HCT116 (cell line): ENCODE results near the gene SLC35F1. TPM values are rescaled to one million over a fixed set of nuclear protein-coding genes. Genes with fewer than 3 reads are reported as not detected.

ENCODE experiments used
- ATAC-seq: fragments of 200-7000 bp; cut with Tn5 transposase; 2 replicates; pipeline ENCODE4 v1.9.1; 2020; ENCODE audit warnings: mild to moderate bottlenecking, moderate library complexity
- BruUV-seq: library from RNA; stranded (reverse); fragments of 400-500 nt; replicated peaks from 2 replicates; lab custom pipeline; 2021; lab: Mats Ljungman, UMichigan
- CTCF ChIA-PET: fragments of 300-600 bp; sonication (Branson Sonifier 250); formaldehyde crosslinking; loops from one replicate; lab custom pipeline; 2021; ENCODE audit warnings: antibody characterized with exemption; lab: Charles Lee
- POLR2A ChIA-PET: fragments of 300-600, 350-600 bp; sonication (Branson Sonifier 250); formaldehyde crosslinking; loops from one replicate; lab custom pipeline; 2021; ENCODE audit warnings: antibody characterized with exemption; lab: Charles Lee
- RAD21 ChIA-PET, 2 experiments: fragments of 300-600 bp; sonication (Branson Sonifier 250); formaldehyde crosslinking; loops; one replicate each; lab custom pipeline; 2023; ENCODE audit warnings: low total read pairs in 2 of 2; ENCODE audit not compliant: uncharacterized antibody in 2 of 2, unreplicated experiment in 2 of 2, low non-redundant PET in 1 of 2; lab: Charles Lee
- DNase-seq: peaks from one replicate; pipeline ENCODE4 v3.0.0-alpha.2; 2010; ENCODE audit warnings: low read depth, low spot score
- H2AFZ ChIP-seq: fragments of 200-600 bp; shearing (Covaris generic), sonication (generic); 2 replicates; pipeline ENCODE4 v1.6.1; 2017; ENCODE audit warnings: low read depth, mixed run types, mixed read lengths, antibody characterized with exemption, low read length; ENCODE audit not compliant: poor library complexity, severe bottlenecking
- H3K27ac ChIP-seq: 2 replicates; pipeline ENCODE4 v1.5.1; 2012; ENCODE audit warnings: low read depth, low read length
- H3K27me3 ChIP-seq: fragments of 200-600 bp; sonication (generic); 2 replicates; pipeline ENCODE4 v1.6.1; 2016; ENCODE audit warnings: mixed run types, low read length, mixed read lengths; ENCODE audit not compliant: insufficient read depth
- H3K36me3 ChIP-seq, 2 experiments: fragments of 200-500 bp in 1 of 2; fragments of 200-600 bp in 1 of 2; sonication (Bioruptor generic) in 1 of 2; sonication (generic) in 1 of 2; 2 replicates each; pipeline versions ENCODE4 v1.5.1 to v1.6.1; 2014 to 2016; ENCODE audit warnings: low read length in 2 of 2, inconsistent platforms in 1 of 2, mixed read lengths in 1 of 2, mixed run types in 1 of 2; ENCODE audit not compliant: insufficient read depth in 2 of 2, control insufficient read depth in 1 of 2
- H3K4me1 ChIP-seq, 2 experiments: fragments of 200-600 bp in 1 of 2; sonication (generic) in 1 of 2; 2 replicates each; pipeline versions ENCODE4 v1.5.1 to v1.6.1; 2012 to 2017; ENCODE audit warnings: low read length in 2 of 2, inconsistent platforms in 1 of 2, mild to moderate bottlenecking in 1 of 2, mixed read lengths in 1 of 2, mixed run types in 1 of 2, moderate library complexity in 1 of 2; ENCODE audit not compliant: insufficient read depth in 2 of 2, control insufficient read depth in 1 of 2
- H3K4me2 ChIP-seq: fragments of 200-600 bp; sonication (generic); 2 replicates; pipeline ENCODE4 v1.6.1; 2017; ENCODE audit warnings: mixed run types, low read length, mixed read lengths
- H3K4me3 ChIP-seq, 2 experiments: fragments of 200-600 bp in 1 of 2; sonication (generic) in 1 of 2; replicated peaks in 1 of 2; 2 replicates each; pipeline ENCODE4 v1.5.1; 2011 to 2016; ENCODE audit warnings: low read length in 2 of 2, control low read depth in 1 of 2, low read depth in 1 of 2, mild to moderate bottlenecking in 1 of 2, mixed read lengths in 1 of 2, mixed run types in 1 of 2
- H3K79me2 ChIP-seq: fragments of 200-600 bp; sonication (generic); 2 replicates; pipeline ENCODE4 v1.6.1; 2017; ENCODE audit warnings: mild to moderate bottlenecking, mixed run types, low read length, moderate library complexity, mixed read lengths; ENCODE audit not compliant: insufficient read depth
- H3K9ac ChIP-seq: fragments of 200-600 bp; sonication (generic); 2 replicates; pipeline ENCODE4 v1.6.1; 2016; ENCODE audit warnings: low read length, mixed read lengths
- H3K9me2 ChIP-seq: fragments of 200-600 bp; sonication (generic), shearing (Covaris generic); 2 replicates; pipeline ENCODE4 v1.6.1; 2017; ENCODE audit warnings: mixed run types, mild to moderate bottlenecking, moderate library complexity; ENCODE audit not compliant: insufficient read depth
- H3K9me3 ChIP-seq, 2 experiments: fragments of 200-500 bp in 1 of 2; fragments of 200-600 bp in 1 of 2; sonication (Bioruptor generic) in 1 of 2; sonication (generic) in 1 of 2; 2 replicates each; pipeline ENCODE4 v1.6.1; 2014 to 2017; ENCODE audit warnings: low read length in 2 of 2, mixed read lengths in 2 of 2, inconsistent platforms in 1 of 2, low read depth in 1 of 2, mild to moderate bottlenecking in 1 of 2, mixed run types in 1 of 2, moderate library complexity in 1 of 2; ENCODE audit not compliant: control insufficient read depth in 1 of 2, insufficient read depth in 1 of 2
- H4K20me1 ChIP-seq: fragments of 200-600 bp; sonication (generic), shearing (Covaris generic); 2 replicates; pipeline ENCODE4 v1.6.1; 2017; ENCODE audit warnings: mixed run types, mild to moderate bottlenecking, moderate library complexity; ENCODE audit not compliant: insufficient read depth
- CBX3 ChIP-seq: IDR thresholded peaks from 2 replicates; pipeline ENCODE4 v1.6.1; 2012; ENCODE audit warnings: low read depth
- CEBPB ChIP-seq: IDR thresholded peaks from 2 replicates; pipeline ENCODE4 v1.6.1; 2012; ENCODE audit warnings: low read depth
- EGR1 ChIP-seq: IDR thresholded peaks from 2 replicates; pipeline ENCODE4 v1.6.1; 2012; ENCODE audit warnings: low read depth
- EZH2 ChIP-seq: fragments of 200-600 bp; sonication (generic); IDR thresholded peaks from 2 replicates; pipeline ENCODE4 v1.6.1; 2017; ENCODE audit warnings: antibody characterized with exemption, mixed run types
- EZH2phosphoT487 ChIP-seq: fragments of 200-600 bp; IDR thresholded peaks from 2 replicates; pipeline ENCODE4 v1.6.1; 2018; ENCODE audit warnings: antibody characterized with exemption, borderline replicate concordance
- FOSL1 ChIP-seq: IDR thresholded peaks from 2 replicates; pipeline ENCODE4 v1.6.1; 2012; ENCODE audit warnings: low read depth
- POLR2A ChIP-seq: IDR thresholded peaks from 2 replicates; pipeline ENCODE4 v1.7.0; 2011; ENCODE audit warnings: borderline replicate concordance; ENCODE audit not compliant: insufficient read depth, insufficient read length; ENCODE audit errors: extremely low read depth
- POLR2AphosphoS5 ChIP-seq: IDR thresholded peaks from 2 replicates; pipeline ENCODE4 v1.6.1; 2011; ENCODE audit warnings: mild to moderate bottlenecking, low read depth, low read length, moderate library complexity
- SIN3A ChIP-seq: IDR thresholded peaks from 2 replicates; pipeline ENCODE4 v1.6.1; 2012; ENCODE audit warnings: low read depth
- SP1 ChIP-seq: IDR thresholded peaks from 2 replicates; pipeline ENCODE4 v1.6.1; 2012; ENCODE audit warnings: low read depth
- SRF ChIP-seq: IDR thresholded peaks from 2 replicates; pipeline ENCODE4 v1.6.1; 2012; ENCODE audit warnings: low read depth
- TCF7L2 ChIP-seq: IDR thresholded peaks from 2 replicates; pipeline ENCODE4 v1.7.0; 2011; ENCODE audit warnings: borderline replicate concordance, inconsistent platforms; ENCODE audit not compliant: insufficient read depth, insufficient read length; ENCODE audit errors: extremely low read depth
- YY1 ChIP-seq: IDR thresholded peaks from 2 replicates; pipeline ENCODE4 v1.6.1; 2011; ENCODE audit warnings: low read length, low read depth, moderate library complexity, mild to moderate bottlenecking; ENCODE audit not compliant: insufficient replicate concordance; ENCODE audit errors: extremely low read depth
- ZNF274 ChIP-seq: fragments of 200-500 bp; sonication (Bioruptor generic); IDR thresholded peaks from 2 replicates; pipeline ENCODE4 v1.6.1; 2014; ENCODE audit warnings: mild to moderate bottlenecking, low read depth, low read length, inconsistent platforms
- intact Hi-C: fragments of 100-400 bp; cut with micrococcal nuclease; formaldehyde crosslinking; loops from 2 replicates; pipeline ENCODE4 v1.10.0; 2022
- total RNA-seq: library from RNA; stranded (reverse); gene quantifications from one replicate; pipeline ENCODE4 v1.2.1, GENCODE V29; 2021; ENCODE audit not compliant: unreplicated experiment
- TF ChIP-seq, protein P1 (sequence below), 3 experiments: fragments of 200-600 bp in 1 of 3; sonication (generic) in 1 of 3; IDR thresholded peaks in 2 of 3; conservative IDR thresholded peaks in 1 of 3; 2 replicates each; pipeline ENCODE4 v1.5.1; 2012 to 2017; ENCODE audit warnings: low read depth in 2 of 3, low read length in 2 of 3, antibody characterized with exemption in 1 of 3, borderline replicate concordance in 1 of 3, control low read depth in 1 of 3, mild to moderate bottlenecking in 1 of 3, mixed read lengths in 1 of 3, mixed run types in 1 of 3, moderate library complexity in 1 of 3; ENCODE audit not compliant: insufficient read depth in 1 of 3
- TF ChIP-seq, protein P2 (sequence below): IDR thresholded peaks from 2 replicates; pipeline ENCODE4 v1.6.1; 2012
- TF ChIP-seq, protein P3 (sequence below): IDR thresholded peaks from 2 replicates; pipeline ENCODE4 v1.6.1; 2012

SLC35F1 gene
- total RNA-seq, 1 experiment from 2014 or later: 0.07 TPM

DNA sequence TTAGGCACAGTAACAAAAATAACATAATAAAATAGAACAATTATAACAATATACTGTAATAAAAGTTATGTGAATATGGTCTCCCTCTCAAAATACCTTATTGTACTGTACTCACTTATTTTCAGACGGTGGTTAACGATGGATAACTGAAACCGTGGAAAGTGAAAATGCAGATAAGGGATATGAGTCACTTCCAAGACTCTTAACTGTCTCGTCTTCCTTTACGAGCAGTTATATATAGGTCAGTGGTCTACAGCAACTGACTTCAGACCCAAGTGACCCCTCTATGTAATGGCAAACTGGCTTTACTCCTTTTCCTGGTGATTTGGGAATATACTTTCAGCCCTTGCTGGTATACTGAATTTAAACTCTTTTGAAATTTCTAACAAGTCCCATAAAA lies 261.4 kb downstream of the SLC35F1 start:
- Histone ChIP-seq H4K20me1 (no peaks in the 10 kb centered on the region), H2AFZ (no peak overlapping the region), H3K4me3 (no peak overlapping the region), H3K36me3 (no peaks in the 10 kb centered on the region), H3K79me2 (no peaks in the 10 kb centered on the region), H3K27ac (no peak overlapping the region), H3K9ac (no peak overlapping the region), H3K4me2 (no peak overlapping the region), H3K9me3 (no peaks in the 10 kb centered on the region), H3K27me3 (no peaks in the 10 kb centered on the region), H3K9me2 (no peaks in the 10 kb centered on the region), H3K4me1 (no peaks in the 10 kb centered on the region)
- ATAC-seq (no peak), DNase-seq (no peak)
- intact Hi-C loops: no loop called here
- ChIA-PET POLR2A (no interaction called here), CTCF (no interaction called here), RAD21 (no interaction called here)
- BruUV-seq: no TSS peak
- no peak for TF ChIP-seq FOSL1
- no peak for TF ChIP-seq EZH2phosphoT487
- TF ChIP-seq SIN3A: no peak
- no peak for TF ChIP-seq EZH2
- no peak for TF ChIP-seq EGR1
- TF ChIP-seq, protein P1, sequence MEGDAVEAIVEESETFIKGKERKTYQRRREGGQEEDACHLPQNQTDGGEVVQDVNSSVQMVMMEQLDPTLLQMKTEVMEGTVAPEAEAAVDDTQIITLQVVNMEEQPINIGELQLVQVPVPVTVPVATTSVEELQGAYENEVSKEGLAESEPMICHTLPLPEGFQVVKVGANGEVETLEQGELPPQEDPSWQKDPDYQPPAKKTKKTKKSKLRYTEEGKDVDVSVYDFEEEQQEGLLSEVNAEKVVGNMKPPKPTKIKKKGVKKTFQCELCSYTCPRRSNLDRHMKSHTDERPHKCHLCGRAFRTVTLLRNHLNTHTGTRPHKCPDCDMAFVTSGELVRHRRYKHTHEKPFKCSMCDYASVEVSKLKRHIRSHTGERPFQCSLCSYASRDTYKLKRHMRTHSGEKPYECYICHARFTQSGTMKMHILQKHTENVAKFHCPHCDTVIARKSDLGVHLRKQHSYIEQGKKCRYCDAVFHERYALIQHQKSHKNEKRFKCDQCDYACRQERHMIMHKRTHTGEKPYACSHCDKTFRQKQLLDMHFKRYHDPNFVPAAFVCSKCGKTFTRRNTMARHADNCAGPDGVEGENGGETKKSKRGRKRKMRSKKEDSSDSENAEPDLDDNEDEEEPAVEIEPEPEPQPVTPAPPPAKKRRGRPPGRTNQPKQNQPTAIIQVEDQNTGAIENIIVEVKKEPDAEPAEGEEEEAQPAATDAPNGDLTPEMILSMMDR (IDR thresholded peaks at IDR 0.05 in 2 of 3, conservative IDR thresholded peaks at IDR 0.05 in 1 of 3; ENCODE audit: borderline replicate concordance in 1 of 3, insufficient read depth in 1 of 3, low read depth in 2 of 3, low read length in 2 of 3): no peak
- no peak for TF ChIP-seq SRF

DNA sequence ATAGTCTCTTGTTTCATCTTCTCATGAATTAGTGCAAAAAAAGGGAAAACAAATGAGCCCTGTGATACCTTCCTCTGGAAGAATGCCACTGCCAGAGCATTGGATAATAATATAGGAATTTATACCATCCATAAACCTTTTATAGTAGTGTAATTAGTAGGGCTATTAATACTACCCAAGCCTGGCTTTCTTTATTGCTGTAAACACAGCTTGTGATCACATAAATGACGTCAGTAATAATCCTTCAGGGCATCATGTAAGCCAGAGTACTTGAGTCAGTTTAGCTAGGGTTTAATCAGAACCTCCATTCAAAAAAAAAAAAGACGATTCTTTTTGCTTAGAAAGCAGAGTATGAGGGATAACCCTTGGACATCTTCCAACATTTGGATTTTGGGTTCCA lies 264.8 kb downstream of the SLC35F1 start:
- H3K9me3 ChIP-seq: no peaks in the 10 kb centered on the region
- H3K27ac ChIP-seq: no peak overlapping the region
- DNase-seq (no peak), ATAC-seq (no peak)
- H3K27me3 ChIP-seq: no peaks in the 10 kb centered on the region
- no peaks in the 10 kb centered on the region for H3K36me3 ChIP-seq
- H3K4me1 ChIP-seq: no peaks in the 10 kb centered on the region
- H3K9ac ChIP-seq: no peak overlapping the region
- ChIA-PET CTCF (no interaction called here), RAD21 (no interaction called here), POLR2A (no interaction called here)
- TF ChIP-seq EGR1: no peak
- TF ChIP-seq YY1: no peak
- TF ChIP-seq, protein P2, sequence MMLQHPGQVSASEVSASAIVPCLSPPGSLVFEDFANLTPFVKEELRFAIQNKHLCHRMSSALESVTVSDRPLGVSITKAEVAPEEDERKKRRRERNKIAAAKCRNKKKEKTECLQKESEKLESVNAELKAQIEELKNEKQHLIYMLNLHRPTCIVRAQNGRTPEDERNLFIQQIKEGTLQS: no peak
- no peak for TF ChIP-seq TCF7L2
- TF ChIP-seq, protein P1 (IDR thresholded peaks at IDR 0.05 in 2 of 3, conservative IDR thresholded peaks at IDR 0.05 in 1 of 3; ENCODE audit: borderline replicate concordance in 1 of 3, insufficient read depth in 1 of 3, low read depth in 2 of 3, low read length in 2 of 3): no peak
- no peak for TF ChIP-seq EZH2
- no peak for TF ChIP-seq FOSL1
- TF ChIP-seq SRF: no peak
- TF ChIP-seq POLR2AphosphoS5: no peak
- no peak for TF ChIP-seq CEBPB
- no peak for TF ChIP-seq SP1
- no peak for TF ChIP-seq POLR2A
- TF ChIP-seq ZNF274: no peak
- TF ChIP-seq, protein P3, sequence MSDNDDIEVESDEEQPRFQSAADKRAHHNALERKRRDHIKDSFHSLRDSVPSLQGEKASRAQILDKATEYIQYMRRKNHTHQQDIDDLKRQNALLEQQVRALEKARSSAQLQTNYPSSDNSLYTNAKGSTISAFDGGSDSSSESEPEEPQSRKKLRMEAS: no peak
- no peak for TF ChIP-seq CBX3
- H3K9me2 ChIP-seq: no peaks in the 10 kb centered on the region
- H4K20me1 ChIP-seq: no peaks in the 10 kb centered on the region
- no peak overlapping the region for H3K4me2 ChIP-seq
- no peak overlapping the region for H2AFZ ChIP-seq
- H3K4me3 ChIP-seq: no peak overlapping the region
- no TSS peak for BruUV-seq
- no peaks in the 10 kb centered on the region for H3K79me2 ChIP-seq
- intact Hi-C loops: no loop called here
